Mesenteric fat pad (tissue), 1 donor: ENCODE measurements around the gene UBAC2. TPM values are rescaled to one million over a fixed set of nuclear protein-coding genes. Genes with fewer than 3 reads are reported as not detected.

Experiments used
- DNase-seq: peaks from one replicate; pipeline ENCODE4 v3.0.0-alpha.2; 2020; ENCODE audit warnings: low spot score
- total RNA-seq: library from RNA; stranded (reverse); fragmentation: NEBNext Ultra II Directional; extraction: Animal tissue kit (Norgen Biotek cat#: 25700); gene quantifications from one replicate; pipeline ENCODE4 v1.2.1, GENCODE V29; 2021
- donor health status: DM: yes; HTN: yes; CAD: no.

UBAC2 gene
- total RNA-seq, 1 donor from 2014 or later = 49.3 TPM

DNA sequence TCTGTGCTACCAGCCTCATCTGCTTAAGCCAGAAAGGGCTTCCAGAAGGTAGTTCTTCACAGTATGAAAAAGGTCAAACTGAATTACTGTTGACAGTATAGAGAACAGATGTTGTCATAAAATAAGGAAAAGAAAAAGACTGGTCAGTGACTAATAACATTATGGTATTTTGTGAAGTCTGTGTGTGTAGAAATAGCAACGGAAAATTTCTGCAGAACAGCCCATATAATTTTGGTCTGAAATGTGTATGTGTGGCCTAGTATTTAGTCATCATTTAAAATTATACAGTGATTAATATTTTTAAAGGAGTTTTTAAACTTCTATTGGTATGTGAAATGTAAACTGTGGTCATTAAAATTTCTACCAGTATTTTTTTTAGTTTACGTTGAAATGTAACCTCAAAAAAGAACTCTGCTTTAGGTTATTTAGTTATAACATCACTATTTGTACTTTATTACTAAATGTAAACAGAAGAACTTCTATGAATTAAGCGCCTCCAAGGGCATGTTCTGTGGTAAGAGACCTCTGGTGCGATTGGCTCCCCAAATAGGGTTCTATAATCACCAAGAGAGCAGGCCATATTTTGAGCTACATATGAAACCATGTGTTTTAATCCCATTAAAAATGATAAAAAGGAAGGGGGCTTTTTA, 109.9 kb downstream of the UBAC2 start:
- no peak for DNase-seq

- DNase-seq = no peak
Observed at GRCh38 chr13:99311137-99311536, 110.5 kb downstream of the UBAC2 start.

DNA sequence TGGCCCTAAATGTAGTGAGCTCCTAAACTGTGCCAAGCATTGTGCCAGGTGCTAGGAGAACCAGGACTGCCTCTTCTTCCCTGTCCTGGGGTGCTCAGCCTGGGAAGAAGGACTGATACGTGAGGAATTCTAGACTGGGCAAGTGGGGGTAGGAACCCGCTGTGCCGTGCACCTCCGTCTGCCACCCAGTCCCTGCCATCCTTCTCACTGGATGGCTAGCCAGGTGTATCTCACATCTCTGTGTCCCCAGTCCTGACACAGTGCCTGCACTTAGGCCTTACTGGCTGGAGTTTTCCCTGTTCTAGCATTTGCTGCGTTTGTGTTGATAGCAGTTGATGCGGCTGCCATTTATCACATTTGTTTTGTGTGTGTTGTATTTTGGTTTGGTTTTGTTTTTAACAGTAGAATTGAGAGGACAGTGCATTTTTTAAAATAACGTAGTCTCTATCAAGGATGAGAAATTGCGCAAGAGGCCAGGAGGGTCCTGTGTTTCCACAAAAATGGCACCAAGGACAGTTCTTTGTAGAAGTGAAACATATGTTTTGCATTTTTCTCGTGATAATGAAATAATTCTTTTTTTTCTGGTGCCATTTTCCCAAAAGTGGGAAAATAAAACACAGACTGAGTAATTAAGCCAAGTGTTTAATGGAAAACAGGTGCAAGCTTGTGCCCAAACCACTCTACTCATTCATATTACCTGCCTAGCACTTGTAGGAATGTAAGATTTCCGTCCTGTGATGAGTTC, 111.3 kb downstream of the UBAC2 start:
- DNase-seq = no peak

GRCh38 chr13:99312493-99312883, 111.8 kb downstream of the UBAC2 start:
- no peak for DNase-seq

GRCh38 chr13:99313501-99313900, 112.8 kb downstream of the UBAC2 start:
- DNase-seq = no peak

GRCh38 chr13:99313941-99314340, 113.3 kb downstream of the UBAC2 start:
- no peak for DNase-seq

DNA sequence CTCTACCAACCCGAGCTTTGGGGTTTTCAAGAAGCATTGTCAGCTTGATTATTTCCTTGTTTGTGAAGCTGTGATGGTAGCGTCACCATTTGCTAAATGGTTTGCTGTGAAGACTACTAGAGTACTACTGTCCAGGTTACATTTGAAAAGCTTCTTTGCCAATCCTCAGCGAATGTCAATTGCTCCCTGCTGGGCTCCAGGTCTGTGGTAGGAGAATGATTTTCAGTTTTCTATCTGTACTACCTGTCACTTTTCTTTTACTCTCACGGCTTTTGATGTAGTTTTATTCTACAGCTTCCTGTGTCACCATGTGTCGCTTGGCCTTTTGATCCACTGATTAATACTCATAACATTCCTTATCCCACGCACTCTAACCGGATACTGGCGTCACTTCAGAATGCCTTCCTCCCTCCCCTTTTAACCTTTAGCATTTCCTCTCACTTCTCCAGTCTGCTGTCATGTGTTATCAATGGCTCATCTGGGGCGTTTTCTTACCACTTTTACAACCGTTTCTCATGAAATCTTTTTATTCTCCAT, 114.1 kb downstream of the UBAC2 start:
- no peak for DNase-seq

GRCh38 chr13:99315186-99315585, 114.5 kb downstream of the UBAC2 start:
- no peak for DNase-seq

DNA sequence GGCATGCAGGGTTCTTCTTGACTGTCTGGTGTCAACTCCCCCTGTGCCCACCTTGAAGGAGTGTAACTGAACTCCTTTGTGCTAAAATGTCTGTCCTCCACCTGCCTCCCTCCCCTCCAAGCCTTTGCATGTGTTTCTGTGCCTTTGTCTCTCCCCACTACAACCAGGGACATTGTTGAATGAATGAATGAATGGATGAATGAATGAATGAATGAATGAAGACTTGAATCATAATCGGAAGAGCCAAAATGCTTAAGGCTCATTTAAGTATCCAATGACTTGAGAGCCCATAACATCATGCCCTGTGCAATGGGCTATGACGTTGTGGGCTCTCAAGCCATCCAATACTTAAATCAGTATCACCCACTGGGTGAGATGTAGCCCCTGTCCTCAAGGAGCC, 115.6 kb downstream of the UBAC2 start:
- DNase-seq = no peak

DNA sequence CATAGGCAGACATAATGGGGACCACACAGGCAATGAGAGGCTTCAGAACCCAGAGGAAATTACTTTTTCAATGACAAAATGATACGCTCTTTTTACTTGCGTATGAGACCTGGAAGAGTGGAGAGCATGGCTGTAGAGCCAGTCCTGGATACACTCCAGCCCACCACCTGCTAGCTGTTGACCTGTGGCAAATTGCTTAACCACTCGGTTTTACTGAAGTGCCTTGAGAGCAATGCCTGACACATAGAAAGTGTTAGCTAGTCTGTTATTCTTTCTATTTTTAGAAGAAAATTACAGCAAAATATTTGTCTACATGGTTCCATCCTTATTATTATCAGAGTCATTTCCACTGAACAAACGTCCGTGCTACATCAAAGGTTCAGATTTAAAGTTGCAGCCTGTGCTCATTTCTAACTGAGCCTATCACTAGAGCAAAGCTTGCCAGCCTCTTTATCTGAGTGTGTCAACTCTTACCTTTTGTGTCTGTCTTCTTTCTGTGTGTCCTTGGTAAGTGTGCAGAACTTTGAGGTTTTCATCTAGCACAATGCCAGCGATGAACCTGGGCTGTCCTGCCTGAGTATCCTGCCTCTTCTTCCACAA, 116.1 kb downstream of the UBAC2 start:
- DNase-seq = no peak

GRCh38 chr13:99320693-99321481, 120.2 kb downstream of the UBAC2 start:
- no peak for DNase-seq

- DNase-seq = no peak
Observed at GRCh38 chr13:99321709-99322108, 121.1 kb downstream of the UBAC2 start.

GRCh38 chr13:99322297-99323103, 121.8 kb downstream of the UBAC2 start:
- DNase-seq = no peak

DNA sequence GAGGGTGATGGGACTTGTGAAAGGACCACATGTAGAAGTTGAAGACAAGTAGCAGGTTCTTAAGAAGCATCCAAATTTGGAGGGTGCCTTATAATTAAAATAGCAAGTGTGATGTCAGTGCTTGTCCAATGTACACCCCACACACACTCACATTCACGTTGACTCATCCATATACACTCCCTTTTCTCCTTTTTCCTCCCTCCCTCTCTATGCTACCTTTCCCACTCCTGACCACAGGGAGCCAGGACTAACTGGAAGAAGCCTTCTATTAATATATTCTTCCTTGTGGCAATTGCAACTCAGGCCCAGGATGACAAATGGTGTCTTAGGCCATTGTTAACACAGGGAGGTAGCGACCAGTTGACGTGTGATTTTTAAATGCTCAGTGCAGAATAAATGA, 122.8 kb downstream of the UBAC2 start:
- no peak for DNase-seq

- no peak for DNase-seq
Observed at GRCh38 chr13:99326012-99326411, 125.4 kb downstream of the UBAC2 start.

DNA sequence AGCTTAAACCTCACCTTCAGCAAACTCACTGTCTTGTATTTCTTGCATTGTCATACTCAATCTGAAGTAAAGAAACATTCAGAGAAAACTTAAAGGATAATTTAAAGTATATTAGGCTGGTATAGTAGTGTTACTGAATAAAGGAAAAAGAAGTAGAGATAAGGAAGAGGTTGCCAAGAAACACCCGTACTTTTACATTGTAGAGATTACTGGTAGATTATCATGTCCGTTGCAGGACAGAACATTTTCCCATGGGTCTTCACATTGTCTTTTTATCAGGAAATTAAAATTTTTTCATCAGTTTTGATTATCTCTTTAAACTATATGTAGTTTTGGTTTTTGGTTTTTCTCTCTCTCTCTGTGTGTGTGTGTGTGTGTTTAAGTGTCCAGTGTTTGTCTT, 126.5 kb downstream of the UBAC2 start:
- no peak for DNase-seq

DNA sequence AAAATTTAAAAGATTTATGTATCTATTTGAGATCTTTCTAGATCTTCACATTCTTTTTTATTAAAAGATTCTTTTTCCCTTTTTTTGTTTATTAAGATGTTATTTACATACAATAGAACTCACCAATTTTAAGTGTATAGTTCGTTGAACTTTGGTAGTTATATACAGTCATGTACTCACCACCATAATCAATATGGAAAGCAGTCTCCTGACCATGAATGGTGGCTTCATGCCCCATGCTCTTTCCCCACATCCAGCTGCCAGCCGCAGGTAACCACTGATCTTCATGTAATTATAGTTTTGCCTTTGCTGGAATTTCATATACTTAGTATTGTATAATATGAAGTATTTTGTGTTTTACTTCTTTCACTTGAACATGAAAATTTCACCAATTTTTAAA, 127.1 kb downstream of the UBAC2 start:
- no peak for DNase-seq

DNA sequence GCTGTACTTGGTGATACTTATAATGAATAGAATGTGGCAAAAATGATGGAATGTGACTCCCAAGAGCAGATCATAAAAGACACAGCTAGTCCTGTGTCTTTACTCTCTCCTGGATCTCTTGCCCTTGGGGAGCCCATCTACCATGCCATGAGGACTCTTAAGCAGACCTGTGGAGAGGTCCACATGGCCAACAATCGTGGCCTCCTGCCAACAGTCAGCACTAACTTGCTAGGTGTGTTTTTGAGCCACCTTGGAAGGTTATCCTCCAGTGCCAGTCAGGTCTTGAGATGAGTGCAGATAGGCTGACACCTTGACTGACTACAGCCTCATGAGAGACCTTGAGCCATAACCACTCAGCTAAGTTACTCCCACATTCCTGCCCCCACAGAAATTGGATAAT, 128.8 kb downstream of the UBAC2 start:
- DNase-seq = no peak

DNA sequence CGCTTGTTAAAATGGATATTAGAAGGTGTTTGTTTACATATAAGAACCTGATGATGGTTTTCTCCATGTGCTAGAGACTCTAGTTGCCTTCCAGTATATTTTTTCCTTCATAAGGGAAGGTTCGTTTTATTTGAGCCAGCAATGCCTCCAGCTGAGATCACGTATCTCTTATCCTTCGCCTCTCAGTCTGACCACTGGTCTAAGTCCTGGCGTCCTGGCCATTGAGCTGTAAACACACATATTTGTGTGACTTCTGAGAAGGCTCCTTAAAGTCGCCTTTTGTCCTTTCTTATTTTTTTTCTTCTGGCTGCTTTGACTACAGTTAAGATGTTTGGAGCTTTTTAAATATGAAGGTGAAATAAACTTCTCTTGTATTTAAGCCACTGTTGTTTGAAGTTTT, 130.3 kb downstream of the UBAC2 start:
- no peak for DNase-seq

GRCh38 chr13:99331881-99332293, 131.2 kb downstream of the UBAC2 start:
- DNase-seq = no peak

- DNase-seq = no peak
Observed at GRCh38 chr13:99332456-99332855, 131.8 kb downstream of the UBAC2 start.
